CD4-positive, alpha-beta T cell (primary cell): ENCODE results near the gene DCLRE1B. TPM values are rescaled to one million over a fixed set of nuclear protein-coding genes. Genes with fewer than 3 reads are reported as not detected.

Experiments used
- ATAC-seq: fragments of 200-7000 bp; cut with Tn5 transposase; one replicate; pipeline ENCODE4 v1.10.0; 2022; ENCODE audit warnings: mild to moderate bottlenecking; ENCODE audit not compliant: poor library complexity
- CTCF ChIA-PET: fragments of 350-600 bp; sonication (Branson Sonifier 250); formaldehyde crosslinking; loops from one replicate; lab custom pipeline; 2021; ENCODE audit warnings: antibody characterized with exemption, inconsistent platforms; lab: Charles Lee
- POLR2A ChIA-PET: fragments of 350-600 bp; sonication (Branson Sonifier 250); formaldehyde crosslinking; loops from one replicate; lab custom pipeline; 2021; ENCODE audit warnings: antibody characterized with exemption, inconsistent platforms; lab: Charles Lee
- DNase-seq, 14 experiments: peaks; one replicate each; pipeline ENCODE4 v3.0.0-alpha.2; 2013 to 2020; ENCODE audit warnings: mixed read lengths in 2 of 14
- H3K27ac ChIP-seq, 2 donors: one replicate each; pipeline versions ENCODE4 v1.5.1 to v1.7.0; 2013; ENCODE audit warnings: low read length in 2 of 2, low read depth in 1 of 2, mild to moderate bottlenecking in 1 of 2
- H3K27me3 ChIP-seq, 2 experiments: 1 replicate in 1 of 2; 2 replicates in 1 of 2; pipeline versions ENCODE4 v1.6.1 to v1.7.0; 2013; ENCODE audit warnings: low read length in 2 of 2, control low read depth in 1 of 2, mild to moderate bottlenecking in 1 of 2, moderate library complexity in 1 of 2; ENCODE audit not compliant: insufficient read depth in 2 of 2, control insufficient read depth in 1 of 2
- H3K36me3 ChIP-seq: one replicate; pipeline ENCODE4 v1.6.1; 2013; ENCODE audit warnings: low read length, control low read depth; ENCODE audit not compliant: insufficient read depth
- H3K4me1 ChIP-seq: one replicate; pipeline ENCODE4 v1.6.1; 2013; ENCODE audit warnings: low read length, control low read depth; ENCODE audit not compliant: insufficient read depth
- H3K4me3 ChIP-seq: one replicate; pipeline ENCODE4 v1.5.1; 2013; ENCODE audit warnings: mild to moderate bottlenecking, low read length, moderate library complexity
- H3K9me3 ChIP-seq, 2 experiments: 1 replicate in 1 of 2; 2 replicates in 1 of 2; pipeline versions ENCODE4 v1.6.1 to v1.7.0; 2013; ENCODE audit warnings: low read length in 2 of 2, mild to moderate bottlenecking in 2 of 2, control low read depth in 1 of 2, moderate library complexity in 1 of 2; ENCODE audit not compliant: control insufficient read depth in 1 of 2, insufficient read depth in 1 of 2
- H3K27ac Mint-ChIP-seq: one replicate; pipeline ENCODE4 v1.8.0; 2020; ENCODE audit warnings: mixed read lengths
- H3K27me3 Mint-ChIP-seq: one replicate; pipeline ENCODE4 v1.8.0; 2021; ENCODE audit warnings: mixed read lengths
- H3K36me3 Mint-ChIP-seq: one replicate; pipeline ENCODE4 v1.8.0; 2021; ENCODE audit warnings: low read depth, mixed read lengths
- H3K4me1 Mint-ChIP-seq: one replicate; pipeline ENCODE4 v1.8.0; 2021; ENCODE audit warnings: low read depth, mixed read lengths
- H3K4me3 Mint-ChIP-seq: one replicate; pipeline ENCODE4 v1.8.0; 2020; ENCODE audit warnings: mild to moderate bottlenecking, mixed read lengths
- H3K9me3 Mint-ChIP-seq: one replicate; pipeline ENCODE4 v1.8.0; 2020; ENCODE audit warnings: mixed read lengths
- intact Hi-C, 2 experiments: fragments of 100-400 bp; cut with DNase I in 1 of 2; cut with micrococcal nuclease in 1 of 2; formaldehyde crosslinking; loops; one replicate each; pipeline versions ENCODE4 v1.15.1 to v1.9.0; 2023 to 2025; cut with DNase I, micrococcal nuclease
- total RNA-seq, 174 experiments: library from RNA in 2 of 174; stranded (reverse) in 2 of 174; gene quantifications; one replicate each; pipeline ENCODE4 v1.2.3 and lab custom pipeline; 2021 to 2026
- TF ChIP-seq, protein P1 (sequence below): fragments of 200-600 bp; IDR thresholded peaks from one replicate; pipeline ENCODE4 v1.8.0; 2022; ENCODE audit warnings: antibody characterized with exemption, mild to moderate bottlenecking

DCLRE1B gene
- total RNA-seq, 2 experiments from 2014 or later: 6.4 to 6.8 TPM

DNA sequence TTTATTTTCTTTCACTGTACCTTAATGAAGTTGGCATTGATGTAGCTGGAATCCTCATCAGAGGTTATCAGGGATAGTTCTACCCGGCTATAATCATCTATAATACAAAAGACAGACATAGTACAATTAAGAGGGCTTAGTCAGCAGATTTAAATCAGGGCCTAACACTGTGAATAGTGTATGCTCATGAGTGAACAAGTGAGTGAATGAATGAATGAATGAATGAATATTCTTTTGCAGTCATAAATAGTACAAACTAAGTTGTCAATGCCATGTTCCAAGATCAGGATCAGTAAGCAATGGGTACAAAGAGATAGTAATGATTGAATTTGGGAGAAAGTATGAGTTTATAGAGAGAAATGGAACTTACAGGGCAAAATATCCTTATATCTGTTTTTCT is 46.1 kb upstream of the DCLRE1B start:
- H3K9me3 ChIP-seq: no peaks in the 10 kb centered on the region
- ChIA-PET POLR2A (interaction anchor here (1.8 kb wide), 1 partner anchor 11 kb away, joined by 8 read pairs; no protein-coding TSS in a partner anchor), CTCF (interaction anchor here (1.1 to 1.3 kb wide), 3 partner anchors 45 to 786 kb away, joined by 3 to 5 read pairs (median 3); partner anchors contain the start of genes HIPK1 and LRIG2)
- peaks cover 54% of the 10 kb centered on the region for H3K36me3 ChIP-seq
- Mint-ChIP-seq H3K4me1 (peaks cover 44% of the 10 kb centered on the region), H3K27me3 (no peaks in the 10 kb centered on the region), H3K36me3 (peaks cover 66% of the 10 kb centered on the region), H3K27ac (no peak overlapping the region), H3K9me3 (no peaks in the 10 kb centered on the region), H3K4me3 (no peak overlapping the region)
- no peak overlapping the region for H3K27ac ChIP-seq
- no peaks in the 10 kb centered on the region for H3K27me3 ChIP-seq
- no peak for DNase-seq
- intact Hi-C loops: no loop called here
- no peak overlapping the region for H3K4me3 ChIP-seq
- no peak for ATAC-seq
- peaks cover 10% of the 10 kb centered on the region for H3K4me1 ChIP-seq
- TF ChIP-seq, protein P1, sequence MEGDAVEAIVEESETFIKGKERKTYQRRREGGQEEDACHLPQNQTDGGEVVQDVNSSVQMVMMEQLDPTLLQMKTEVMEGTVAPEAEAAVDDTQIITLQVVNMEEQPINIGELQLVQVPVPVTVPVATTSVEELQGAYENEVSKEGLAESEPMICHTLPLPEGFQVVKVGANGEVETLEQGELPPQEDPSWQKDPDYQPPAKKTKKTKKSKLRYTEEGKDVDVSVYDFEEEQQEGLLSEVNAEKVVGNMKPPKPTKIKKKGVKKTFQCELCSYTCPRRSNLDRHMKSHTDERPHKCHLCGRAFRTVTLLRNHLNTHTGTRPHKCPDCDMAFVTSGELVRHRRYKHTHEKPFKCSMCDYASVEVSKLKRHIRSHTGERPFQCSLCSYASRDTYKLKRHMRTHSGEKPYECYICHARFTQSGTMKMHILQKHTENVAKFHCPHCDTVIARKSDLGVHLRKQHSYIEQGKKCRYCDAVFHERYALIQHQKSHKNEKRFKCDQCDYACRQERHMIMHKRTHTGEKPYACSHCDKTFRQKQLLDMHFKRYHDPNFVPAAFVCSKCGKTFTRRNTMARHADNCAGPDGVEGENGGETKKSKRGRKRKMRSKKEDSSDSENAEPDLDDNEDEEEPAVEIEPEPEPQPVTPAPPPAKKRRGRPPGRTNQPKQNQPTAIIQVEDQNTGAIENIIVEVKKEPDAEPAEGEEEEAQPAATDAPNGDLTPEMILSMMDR: no peak

DNA sequence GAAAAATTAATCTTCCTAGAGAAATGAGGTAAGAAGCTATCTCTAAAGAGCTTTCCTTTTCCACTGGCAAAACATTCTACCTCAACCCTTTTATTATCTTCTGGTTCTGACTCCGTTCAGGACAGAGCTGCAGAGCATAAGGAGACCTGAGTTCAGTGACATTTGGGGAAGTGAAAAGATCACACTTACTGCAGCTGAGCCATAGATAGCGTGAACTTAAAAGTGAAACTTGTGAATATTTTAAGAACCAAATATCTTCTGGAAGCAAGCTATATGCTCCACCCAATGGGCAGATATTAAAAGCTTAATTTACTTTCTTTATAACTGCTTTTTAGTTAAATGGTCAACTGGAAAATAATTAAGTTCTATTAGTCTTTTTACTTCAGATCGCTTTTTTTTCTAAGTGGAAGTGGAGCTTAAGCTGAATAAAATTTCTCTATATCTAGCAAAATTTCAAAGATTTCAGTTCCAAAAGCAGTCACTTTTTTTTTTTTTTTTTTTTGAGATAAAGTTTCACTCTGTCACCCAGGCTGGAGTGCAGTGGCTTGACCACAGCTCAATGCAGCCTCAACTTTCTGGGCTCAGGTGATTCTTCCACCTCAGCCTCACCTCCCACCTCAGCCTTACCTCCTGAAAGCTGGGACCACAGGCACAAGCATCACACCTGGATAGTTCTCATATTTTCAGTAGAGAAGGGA is 45.5 kb upstream of the DCLRE1B start:
- Mint-ChIP-seq H3K27ac (no peak overlapping the region), H3K4me3 (no peak overlapping the region), H3K4me1 (peaks cover 44% of the 10 kb centered on the region), H3K27me3 (no peaks in the 10 kb centered on the region), H3K9me3 (no peaks in the 10 kb centered on the region), H3K36me3 (peaks cover 63% of the 10 kb centered on the region)
- TF ChIP-seq, protein P1: no peak
- POLR2A ChIA-PET: interaction anchor here (1.1 to 2.0 kb wide), 4 partner anchors 9 to 44 kb away, joined by 3 to 8 read pairs (median 4); no protein-coding TSS in a partner anchor
- H3K4me1 ChIP-seq: peaks cover 10% of the 10 kb centered on the region
- H3K9me3 ChIP-seq: no peaks in the 10 kb centered on the region
- CTCF ChIA-PET: interaction anchor here (1.1 to 1.3 kb wide), 4 partner anchors 9 to 787 kb away, joined by 3 to 5 read pairs (median 4); partner anchors contain the start of genes HIPK1 and LRIG2
- peaks cover 51% of the 10 kb centered on the region for H3K36me3 ChIP-seq
- ATAC-seq: no peak
- DNase-seq: peak in 2 of 14 experiments; percentile 32 to 53
- H3K4me3 ChIP-seq: no peak overlapping the region
- intact Hi-C loops: no loop called here
- no peaks in the 10 kb centered on the region for H3K27me3 ChIP-seq
- H3K27ac ChIP-seq: no peak overlapping the region

DNA sequence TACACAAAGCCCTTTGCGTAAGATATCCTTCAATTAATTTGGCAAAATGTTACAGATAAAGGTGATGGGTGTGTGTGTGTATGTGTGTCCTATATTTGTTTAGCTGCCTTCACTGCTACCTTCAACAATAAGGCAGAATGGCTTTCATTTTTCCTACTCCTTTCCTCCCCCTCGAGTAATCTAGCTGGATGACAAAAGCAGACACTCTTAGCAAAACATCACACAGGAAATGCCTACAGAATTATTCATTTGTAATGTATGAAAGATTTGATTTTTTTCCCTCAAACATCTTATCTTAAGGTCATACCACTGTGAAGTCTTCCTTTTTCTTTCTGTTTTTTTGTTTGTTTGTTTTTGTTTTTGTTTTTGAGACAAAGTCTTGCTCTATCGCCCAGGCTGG is 44.2 kb upstream of the DCLRE1B start:
- intact Hi-C loops: no loop called here
- Mint-ChIP-seq H3K27ac (no peak overlapping the region), H3K27me3 (no peaks in the 10 kb centered on the region), H3K36me3 (peaks cover 65% of the 10 kb centered on the region), H3K4me3 (no peak overlapping the region), H3K4me1 (peaks cover 55% of the 10 kb centered on the region), H3K9me3 (no peaks in the 10 kb centered on the region)
- CTCF ChIA-PET: interaction anchor here (1.2 kb wide), 1 partner anchor 8 kb away, joined by 4 read pairs; no protein-coding TSS in a partner anchor
- POLR2A ChIA-PET: interaction anchor here (0.7 to 2.0 kb wide), 2 partner anchors 11 to 43 kb away, joined by 3 to 6 read pairs; no protein-coding TSS in a partner anchor
- H3K27me3 ChIP-seq: no peaks in the 10 kb centered on the region
- ATAC-seq: no peak
- peaks cover 10% of the 10 kb centered on the region for H3K4me1 ChIP-seq
- peaks cover 47% of the 10 kb centered on the region for H3K36me3 ChIP-seq
- DNase-seq: no peak
- TF ChIP-seq, protein P1: no peak
- no peak overlapping the region for H3K4me3 ChIP-seq
- H3K27ac ChIP-seq: no peak overlapping the region
- H3K9me3 ChIP-seq: no peaks in the 10 kb centered on the region
